ENCODE measurements around the gene NECTIN1.

Gene NECTIN1

GRCh38 chr11:119723243-119723951 lies 5.6 kb downstream of the NECTIN1 start:
- no peak overlapping the region for H3K4me3 ChIP-seq (replicated peaks; ENCODE audit: insufficient read depth, low read length)
- H3K27me3 ChIP-seq (ENCODE audit: insufficient read depth, poor library complexity, severe bottlenecking) = no peaks in the 10 kb centered on the region
- no peak overlapping the region for H3K27ac ChIP-seq (replicated peaks)
- TF ChIP-seq POLR2AphosphoS5 (IDR thresholded peaks at IDR 0.05; ENCODE audit: low read depth) (no peak), CTCF (IDR thresholded peaks at IDR 0.05; ENCODE audit: insufficient read depth, low read length) (no peak), SPI1 (IDR thresholded peaks at IDR 0.05; ENCODE audit: borderline replicate concordance, low read depth) (no peak), REST (IDR thresholded peaks at IDR 0.05; ENCODE audit: insufficient replicate concordance, low read depth) (no peak), GABPA (IDR thresholded peaks at IDR 0.05; ENCODE audit: low read depth) (no peak)
- DNase-seq (ENCODE audit: low read depth in 1 of 2, low spot score in 1 of 2) = no peak

GRCh38 chr11:119722281-119722794 lies 6.7 kb downstream of the NECTIN1 start:
- Histone ChIP-seq H3K4me3 (replicated peaks; ENCODE audit: insufficient read depth, low read length) (no peak overlapping the region), H3K27ac (replicated peaks) (no peak overlapping the region), H3K27me3 (ENCODE audit: insufficient read depth, poor library complexity, severe bottlenecking) (no peaks in the 10 kb centered on the region)
- DNase-seq (ENCODE audit: low read depth in 1 of 2, low spot score in 1 of 2) = no peak
- TF ChIP-seq REST (IDR thresholded peaks at IDR 0.05; ENCODE audit: insufficient replicate concordance, low read depth) = no peak
- TF ChIP-seq POLR2AphosphoS5 (IDR thresholded peaks at IDR 0.05; ENCODE audit: low read depth) = no peak
- no peak for TF ChIP-seq GABPA (IDR thresholded peaks at IDR 0.05; ENCODE audit: low read depth)
- TF ChIP-seq SPI1 (IDR thresholded peaks at IDR 0.05; ENCODE audit: borderline replicate concordance, low read depth) = no peak
- no peak for TF ChIP-seq CTCF (IDR thresholded peaks at IDR 0.05; ENCODE audit: insufficient read depth, low read length)

- TF ChIP-seq REST (IDR thresholded peaks at IDR 0.05; ENCODE audit: insufficient replicate concordance, low read depth) = no peak
- TF ChIP-seq GABPA (IDR thresholded peaks at IDR 0.05; ENCODE audit: low read depth) = no peak
- no peak for TF ChIP-seq SPI1 (IDR thresholded peaks at IDR 0.05; ENCODE audit: borderline replicate concordance, low read depth)
- TF ChIP-seq CTCF (IDR thresholded peaks at IDR 0.05; ENCODE audit: insufficient read depth, low read length) = no peak
- Histone ChIP-seq H3K27ac (replicated peaks) (no peak overlapping the region), H3K4me3 (replicated peaks; ENCODE audit: insufficient read depth, low read length) (no peak overlapping the region), H3K27me3 (ENCODE audit: insufficient read depth, poor library complexity, severe bottlenecking) (no peaks in the 10 kb centered on the region)
- no peak for DNase-seq (ENCODE audit: low read depth in 1 of 2, low spot score in 1 of 2)
Observed at GRCh38 chr11:119721129-119722120, 7.6 kb downstream of the NECTIN1 start.
